ENCODE results near the gene SH2D1B. TPM values are rescaled to one million over a fixed set of nuclear protein-coding genes. Genes with fewer than 3 reads are reported as not detected.

Gene SH2D1B
- total and polyA plus RNA-seq, 9 of the 15 experiments (the other 6 are each of a cell fraction or from before 2014, with no cell fraction given): 5.6 to 19.6 (median 9.7) TPM

GRCh38 chr1:162349635-162350330, 62.2 kb downstream of the SH2D1B start:
- BruUV-seq (replicated peaks): no TSS peak
- H3K4me3 ChIP-seq: no peak overlapping the region
- H3K9ac ChIP-seq (ENCODE audit: insufficient read depth in 1 of 2, low read depth in 2 of 2, low read length in 2 of 2): peak overlapping the region in 1 of 2 experiments; percentile 52; a peak in 2 of 4 replicates
- H3K27ac ChIP-seq (ENCODE audit: extremely low read depth, low read depth, low read length): peak overlapping the region; percentile 73
- H3K9me1 ChIP-seq (ENCODE audit: control insufficient read depth, insufficient read depth, low read length): no peaks in the 10 kb centered on the region
- FAIRE-seq (peak; percentile 70), ATAC-seq (peak; percentile 39), DNase-seq (ENCODE audit: extremely low read depth in 1 of 4, low spot score in 3 of 4) (peak; percentile 39 to 55 (median 42))
- POLR2A ChIA-PET: no interaction called here
- WGBS (ENCODE audit: insufficient coverage, low coverage, missing lambda C conversion rate): 20% methylated on average over 11 of the region's 11 CpGs
- H2AFZ ChIP-seq (ENCODE audit: low read depth, low read length): peak overlapping the region; percentile 90
- no peaks in the 10 kb centered on the region for H3K27me3 ChIP-seq (ENCODE audit: control insufficient read depth in 2 of 2, insufficient read depth in 2 of 2, low read length in 2 of 2)
- intact Hi-C loops (cut with micrococcal nuclease) (loop anchor here (10.0 kb wide), 1 partner anchor 265 kb away; no protein-coding TSS in a partner anchor), in situ Hi-C loops (cut with MboI) (no loop called here)
- peak overlapping the region; percentile 65 for H3K4me2 ChIP-seq (ENCODE audit: insufficient read depth, low read length)
- no peaks in the 10 kb centered on the region for H3K9me3 ChIP-seq (replicated peaks; ENCODE audit: control insufficient read depth, insufficient read depth, low read depth, low read length)
- H4K20me1 ChIP-seq (replicated peaks; ENCODE audit: control insufficient read depth, insufficient read depth, low read length): no peaks in the 10 kb centered on the region
- H3K79me2 ChIP-seq (ENCODE audit: control insufficient read depth, insufficient read depth, low read length): no peaks in the 10 kb centered on the region
- H3K36me3 ChIP-seq (ENCODE audit: control insufficient read depth, insufficient read depth, low read length): no peaks in the 10 kb centered on the region
- CTCF ChIA-PET (ENCODE audit: low intra/inter-chr PET ratio): interaction anchor here (0.6 kb wide), 1 partner anchor 295 kb away, joined by 4 read pairs; no protein-coding TSS in a partner anchor
- H3K4me1 ChIP-seq (replicated peaks in 1 of 2; ENCODE audit: control insufficient read depth in 2 of 2, insufficient read depth in 2 of 2, low read length in 2 of 2): peaks cover 13 to 47% of the 10 kb centered on the region in 2 experiments; a peak in 4 of 5 replicates
- TF ChIP-seq ZKSCAN8 (CRISPR knock-in tag; IDR thresholded peaks at IDR 0.05) (peak; percentile 74; the same call in 1 of the 2 replicates), EP400 (IDR thresholded peaks at IDR 0.05) (peak; percentile 49), MED1 (CRISPR knock-in tag; IDR thresholded peaks at IDR 0.05; ENCODE audit: borderline replicate concordance) (no peak), CEBPG (CRISPR knock-in tag; IDR thresholded peaks at IDR 0.05) (no peak), CEBPG (tag; conservative IDR thresholded peaks at IDR 0.05 in 1 of 2, IDR thresholded peaks at IDR 0.05 in 1 of 2) (peak in 1 of 2 experiments; percentile 35; a peak in 1 of 4 replicates), HNRNPK (IDR thresholded peaks at IDR 0.05; ENCODE audit: low read depth, low read length, poor library complexity, severe bottlenecking) (no peak), ATF7 (IDR thresholded peaks at IDR 0.05) (peak; percentile 26; the same call in 1 of the 2 replicates), ZEB2 (IDR thresholded peaks at IDR 0.05) (0 out of 2 replicates have a peak, but pooled peaks have one; percentile 5), RUNX1 (IDR thresholded peaks at IDR 0.05; ENCODE audit: low read depth) (no peak), WHSC1 (IDR thresholded peaks at IDR 0.05; ENCODE audit: low read length) (no peak), SMARCA4 (IDR thresholded peaks at IDR 0.05) (peak; percentile 57; the same call in 1 of the 2 replicates), CCNT2 (IDR thresholded peaks at IDR 0.05; ENCODE audit: borderline replicate concordance, extremely low read depth, insufficient read length, low read depth, low read length) (no peak), STAG1 (CRISPR knock-in tag; IDR thresholded peaks at IDR 0.05; ENCODE audit: borderline replicate concordance) (no peak), EP300 (IDR thresholded peaks at IDR 0.05; ENCODE audit: low read length) (0 out of 2 replicates have a peak, but pooled peaks have one; percentile 6), ETS1 (conservative IDR thresholded peaks at IDR 0.05; ENCODE audit: control insufficient read depth, low read depth, low read length) (no peak), FOS (IDR thresholded peaks at IDR 0.05; ENCODE audit: extremely low read depth, insufficient read length) (no peak), CREB3L1 (IDR thresholded peaks at IDR 0.05; ENCODE audit: borderline replicate concordance, low read depth) (peak; percentile 86)
- TF ChIP-seq, protein P1, sequence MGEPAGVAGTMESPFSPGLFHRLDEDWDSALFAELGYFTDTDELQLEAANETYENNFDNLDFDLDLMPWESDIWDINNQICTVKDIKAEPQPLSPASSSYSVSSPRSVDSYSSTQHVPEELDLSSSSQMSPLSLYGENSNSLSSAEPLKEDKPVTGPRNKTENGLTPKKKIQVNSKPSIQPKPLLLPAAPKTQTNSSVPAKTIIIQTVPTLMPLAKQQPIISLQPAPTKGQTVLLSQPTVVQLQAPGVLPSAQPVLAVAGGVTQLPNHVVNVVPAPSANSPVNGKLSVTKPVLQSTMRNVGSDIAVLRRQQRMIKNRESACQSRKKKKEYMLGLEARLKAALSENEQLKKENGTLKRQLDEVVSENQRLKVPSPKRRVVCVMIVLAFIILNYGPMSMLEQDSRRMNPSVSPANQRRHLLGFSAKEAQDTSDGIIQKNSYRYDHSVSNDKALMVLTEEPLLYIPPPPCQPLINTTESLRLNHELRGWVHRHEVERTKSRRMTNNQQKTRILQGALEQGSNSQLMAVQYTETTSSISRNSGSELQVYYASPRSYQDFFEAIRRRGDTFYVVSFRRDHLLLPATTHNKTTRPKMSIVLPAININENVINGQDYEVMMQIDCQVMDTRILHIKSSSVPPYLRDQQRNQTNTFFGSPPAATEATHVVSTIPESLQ (CRISPR knock-in tag; IDR thresholded peaks at IDR 0.05): 0 out of 2 replicates have a peak, but pooled peaks have one; percentile 38
